ENCODE measurements around the gene CMTM1. TPM values are rescaled to one million over a fixed set of nuclear protein-coding genes. Genes with fewer than 3 reads are reported as not detected.

Gene CMTM1
- total and polyA plus RNA-seq, 2 donors from 2014 or later = 4.6 TPM; not detected in 1

DNA sequence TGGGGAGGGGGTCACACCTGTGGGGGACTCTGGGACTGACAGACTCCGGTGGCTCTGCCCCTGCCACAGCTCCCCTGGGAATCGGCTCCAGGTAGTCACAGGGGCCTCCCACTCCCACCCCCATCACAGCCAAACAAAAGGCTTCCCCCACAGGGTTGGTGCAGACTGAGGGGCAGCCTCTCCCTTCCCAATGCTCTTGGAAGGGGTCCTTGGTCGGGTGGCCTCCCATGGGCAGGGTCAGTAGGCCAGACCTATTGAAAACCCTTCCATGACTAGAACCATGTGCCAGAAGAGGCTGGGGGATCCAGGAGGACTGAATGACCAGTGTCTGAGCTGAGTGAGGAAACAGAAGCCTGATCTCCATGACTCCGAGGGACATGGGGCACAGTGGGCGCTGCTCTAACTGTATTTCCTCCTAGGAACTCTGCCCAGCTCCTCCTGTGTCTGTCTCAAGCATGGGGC lies 45.0 kb upstream of the CMTM1 start:
- FAIRE-seq (no peak), DNase-seq (no peak)
- H3K9me3 ChIP-seq (ENCODE audit: control insufficient read depth in 2 of 3, insufficient read depth in 1 of 3, low read length in 3 of 3) = no peaks in the 10 kb centered on the region
- H3K27me3 ChIP-seq (ENCODE audit: control insufficient read depth, insufficient read depth, low read length) = no peaks in the 10 kb centered on the region
- TF ChIP-seq, protein P1, sequence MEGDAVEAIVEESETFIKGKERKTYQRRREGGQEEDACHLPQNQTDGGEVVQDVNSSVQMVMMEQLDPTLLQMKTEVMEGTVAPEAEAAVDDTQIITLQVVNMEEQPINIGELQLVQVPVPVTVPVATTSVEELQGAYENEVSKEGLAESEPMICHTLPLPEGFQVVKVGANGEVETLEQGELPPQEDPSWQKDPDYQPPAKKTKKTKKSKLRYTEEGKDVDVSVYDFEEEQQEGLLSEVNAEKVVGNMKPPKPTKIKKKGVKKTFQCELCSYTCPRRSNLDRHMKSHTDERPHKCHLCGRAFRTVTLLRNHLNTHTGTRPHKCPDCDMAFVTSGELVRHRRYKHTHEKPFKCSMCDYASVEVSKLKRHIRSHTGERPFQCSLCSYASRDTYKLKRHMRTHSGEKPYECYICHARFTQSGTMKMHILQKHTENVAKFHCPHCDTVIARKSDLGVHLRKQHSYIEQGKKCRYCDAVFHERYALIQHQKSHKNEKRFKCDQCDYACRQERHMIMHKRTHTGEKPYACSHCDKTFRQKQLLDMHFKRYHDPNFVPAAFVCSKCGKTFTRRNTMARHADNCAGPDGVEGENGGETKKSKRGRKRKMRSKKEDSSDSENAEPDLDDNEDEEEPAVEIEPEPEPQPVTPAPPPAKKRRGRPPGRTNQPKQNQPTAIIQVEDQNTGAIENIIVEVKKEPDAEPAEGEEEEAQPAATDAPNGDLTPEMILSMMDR (IDR thresholded peaks at IDR 0.05; ENCODE audit: borderline replicate concordance, extremely low read depth, insufficient read depth) = no peak
- peaks cover 6 to 28% (median 21%) of the 10 kb centered on the region in 3 donors for H3K4me1 ChIP-seq (ENCODE audit: control insufficient read depth in 2 of 3, insufficient read depth in 2 of 3, low read depth in 1 of 3, low read length in 3 of 3)
- H3K4me3 ChIP-seq (ENCODE audit: low read length in 3 of 3) = no peak overlapping the region
- intact Hi-C loops (cut with DNase I) = no loop called here
- H3K36me3 ChIP-seq (ENCODE audit: control insufficient read depth in 2 of 3, insufficient read depth in 3 of 3, low read length in 3 of 3) = peaks cover 0 to 16% (median 2%) of the 10 kb centered on the region in 3 donors
- H3K27ac ChIP-seq (ENCODE audit: low read depth in 2 of 2, low read length in 2 of 2) = peak overlapping the region; percentile 34 to 61
- H3K9ac ChIP-seq (ENCODE audit: low read length in 3 of 3) = no peak overlapping the region

DNA sequence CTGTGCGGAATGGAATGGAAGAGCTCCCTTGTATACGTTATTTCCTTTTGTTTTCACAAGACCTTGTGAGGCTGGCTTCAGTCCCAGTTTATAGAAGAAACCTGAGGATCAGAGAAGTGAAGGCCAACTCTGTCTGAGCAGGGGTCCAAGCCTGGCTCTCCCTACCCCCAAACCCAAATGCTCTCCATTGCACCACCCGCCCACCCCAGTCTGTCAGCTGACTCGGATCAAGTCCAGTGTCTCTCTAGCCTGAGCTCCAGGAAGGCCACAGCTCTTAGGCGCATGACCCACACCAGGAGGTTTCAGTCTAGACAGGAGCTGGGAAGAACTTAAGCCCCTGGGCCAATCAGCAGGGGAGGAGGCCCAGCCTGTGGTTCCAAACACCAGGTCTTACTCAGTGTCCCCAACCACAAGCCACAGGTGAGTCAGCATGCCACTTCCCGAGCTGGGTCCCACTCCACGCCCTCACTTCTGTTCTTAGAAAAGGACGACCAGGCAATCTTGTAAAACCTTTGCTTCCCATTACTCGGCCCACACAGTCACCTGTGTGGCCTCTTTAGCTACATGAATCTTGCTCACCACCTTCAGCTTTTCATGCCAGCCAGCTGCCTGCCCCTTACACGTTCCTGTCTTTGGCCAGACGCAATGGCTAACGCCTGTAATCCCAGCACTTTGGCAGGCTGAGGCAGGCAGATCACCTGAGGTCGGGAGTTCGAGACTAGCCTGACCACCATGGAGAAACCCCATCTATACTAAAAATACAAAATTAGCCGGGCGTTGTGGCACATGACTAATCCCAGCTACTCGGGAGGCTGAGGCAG lies 44.1 kb upstream of the CMTM1 start:
- DNase-seq (peak in 2 of 5 donors; percentile 39 to 86), FAIRE-seq (no peak)
- peak overlapping the region in 1 of 2 donors; percentile 34 for H3K27ac ChIP-seq (ENCODE audit: low read depth in 2 of 2, low read length in 2 of 2)
- TF ChIP-seq, protein P1 (IDR thresholded peaks at IDR 0.05; ENCODE audit: borderline replicate concordance, extremely low read depth, insufficient read depth) = no peak
- H3K9me3 ChIP-seq (ENCODE audit: control insufficient read depth in 2 of 3, insufficient read depth in 1 of 3, low read length in 3 of 3) = no peaks in the 10 kb centered on the region
- no peak overlapping the region for H3K9ac ChIP-seq (ENCODE audit: low read length in 3 of 3)
- peaks cover 4 to 23% (median 15%) of the 10 kb centered on the region in 3 donors for H3K4me1 ChIP-seq (ENCODE audit: control insufficient read depth in 2 of 3, insufficient read depth in 2 of 3, low read depth in 1 of 3, low read length in 3 of 3)
- intact Hi-C loops (cut with DNase I) = no loop called here
- no peaks in the 10 kb centered on the region for H3K27me3 ChIP-seq (ENCODE audit: control insufficient read depth, insufficient read depth, low read length)
- no peak overlapping the region for H3K4me3 ChIP-seq (ENCODE audit: low read length in 3 of 3)
- H3K36me3 ChIP-seq (ENCODE audit: control insufficient read depth in 2 of 3, insufficient read depth in 3 of 3, low read length in 3 of 3) = peaks cover 0 to 16% (median 2%) of the 10 kb centered on the region in 3 donors

DNA sequence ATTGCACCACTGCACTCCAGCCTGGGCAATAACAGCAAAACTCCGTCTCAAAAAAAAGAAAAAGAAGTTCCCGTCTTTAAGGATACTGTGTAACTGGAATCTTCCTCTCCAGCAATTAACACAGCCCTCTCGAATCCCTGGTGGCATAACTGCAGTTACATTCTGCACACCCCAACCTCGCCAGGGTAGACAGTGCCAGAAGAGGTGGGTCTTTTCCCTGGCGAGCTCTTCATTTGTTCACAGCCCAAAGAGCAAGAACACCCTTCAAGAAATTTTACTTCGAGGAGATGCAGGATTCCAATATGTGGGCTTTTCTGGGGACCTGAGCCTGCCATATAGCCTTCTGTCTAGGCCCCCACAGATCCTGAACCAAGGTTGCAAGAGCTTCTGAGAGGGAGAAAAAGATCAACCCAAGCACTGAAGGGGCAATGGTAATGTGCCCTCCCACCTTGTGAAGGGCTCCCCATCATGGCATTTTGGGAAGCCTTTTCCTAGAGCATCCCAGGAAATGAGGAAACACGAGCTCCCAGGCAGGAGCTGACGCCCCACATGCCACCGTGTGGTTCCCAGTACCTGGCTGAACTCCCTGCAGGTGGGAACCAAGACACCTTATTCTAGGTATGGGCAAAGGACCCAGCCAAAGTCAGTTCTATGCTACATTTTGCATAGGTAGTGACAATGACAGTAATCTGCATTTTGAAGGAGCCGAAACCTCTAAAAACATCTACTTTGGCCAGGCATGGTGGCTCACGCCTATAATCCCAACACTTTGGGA lies 43.2 kb upstream of the CMTM1 start:
- H3K27me3 ChIP-seq (ENCODE audit: control insufficient read depth, insufficient read depth, low read length) = no peaks in the 10 kb centered on the region
- TF ChIP-seq, protein P1 (IDR thresholded peaks at IDR 0.05; ENCODE audit: borderline replicate concordance, extremely low read depth, insufficient read depth) = no peak
- H3K4me3 ChIP-seq (ENCODE audit: low read length in 3 of 3) = no peak overlapping the region
- H3K9me3 ChIP-seq (ENCODE audit: control insufficient read depth in 2 of 3, insufficient read depth in 1 of 3, low read length in 3 of 3) = no peaks in the 10 kb centered on the region
- peak overlapping the region in 1 of 2 donors; percentile 35 for H3K27ac ChIP-seq (ENCODE audit: low read depth in 2 of 2, low read length in 2 of 2)
- peaks cover 0 to 14% (median 7%) of the 10 kb centered on the region in 3 donors for H3K4me1 ChIP-seq (ENCODE audit: control insufficient read depth in 2 of 3, insufficient read depth in 2 of 3, low read depth in 1 of 3, low read length in 3 of 3)
- DNase-seq (no peak), FAIRE-seq (no peak)
- H3K36me3 ChIP-seq (ENCODE audit: control insufficient read depth in 2 of 3, insufficient read depth in 3 of 3, low read length in 3 of 3) = peaks cover 0 to 16% (median 6%) of the 10 kb centered on the region in 3 donors
- intact Hi-C loops (cut with DNase I) = no loop called here
- H3K9ac ChIP-seq (ENCODE audit: low read length in 3 of 3) = no peak overlapping the region

Data from kidney (tissue), 14 donors.